Measurements from ENCODE around the gene SOSTDC1. TPM values are rescaled to one million over a fixed set of nuclear protein-coding genes. Genes with fewer than 3 reads are reported as not detected.
A peak's percentile ranks its signal among the peaks of the same experiment; 100 is the strongest.

SOSTDC1 gene
- total RNA-seq, 1 experiment from 2014 or later, result 0.20 TPM

- Histone ChIP-seq H3K36me3 (ENCODE audit: control insufficient read depth in 1 of 2, insufficient read depth in 2 of 2, low read length in 2 of 2) (no peaks in the 10 kb centered on the region), H3K79me2 (ENCODE audit: insufficient read depth, low read length) (no peaks in the 10 kb centered on the region), H3K4me3 (replicated peaks in 1 of 2; ENCODE audit: low read depth in 1 of 2, low read length in 2 of 2) (no peak overlapping the region), H3K9me2 (ENCODE audit: insufficient read depth) (no peaks in the 10 kb centered on the region), H3K4me2 (ENCODE audit: low read length) (peak overlapping the region; percentile 69; the same call in 1 of the 2 replicates), H4K20me1 (ENCODE audit: insufficient read depth) (no peaks in the 10 kb centered on the region), H3K27me3 (ENCODE audit: insufficient read depth, low read length) (no peaks in the 10 kb centered on the region), H3K9ac (ENCODE audit: low read length) (no peak overlapping the region), H3K27ac (ENCODE audit: low read depth, low read length) (peak overlapping the region; percentile 90; the same call in 1 of the 2 replicates), H2AFZ (ENCODE audit: low read depth, low read length, poor library complexity, severe bottlenecking) (no peak overlapping the region), H3K4me1 (ENCODE audit: control insufficient read depth in 1 of 2, insufficient read depth in 2 of 2, low read length in 2 of 2) (peaks cover 11 to 23% of the 10 kb centered on the region in 2 experiments), H3K9me3 (ENCODE audit: control insufficient read depth in 1 of 2, insufficient read depth in 1 of 2, low read depth in 1 of 2, low read length in 2 of 2) (no peaks in the 10 kb centered on the region)
- ChIA-PET POLR2A (no interaction called here), RAD21 (ENCODE audit: low non-redundant PET in 1 of 2, low total read pairs in 2 of 2, uncharacterized antibody in 2 of 2, unreplicated experiment in 2 of 2) (no interaction called here), CTCF (interaction anchor here (1.8 kb wide), 2 partner anchors 10 to 142 kb away, joined by 6 to 7 read pairs; no protein-coding TSS in a partner anchor)
- intact Hi-C loops (cut with micrococcal nuclease), result no loop called here
- TF ChIP-seq CBX3 (IDR thresholded peaks at IDR 0.05; ENCODE audit: low read depth) (no peak), CTCF (IDR thresholded peaks at IDR 0.05 in 2 of 3, conservative IDR thresholded peaks at IDR 0.05 in 1 of 3; ENCODE audit: borderline replicate concordance in 1 of 3, insufficient read depth in 1 of 3, low read depth in 2 of 3, low read length in 2 of 3) (0 out of 6 replicates have a peak, but pooled peaks have one; percentile 9 to 29 (median 17))
- BruUV-seq (replicated peaks), result no TSS peak
- ATAC-seq, result 0 out of 2 replicates have a peak, but pooled peaks have one; percentile 16
- DNase-seq (ENCODE audit: low read depth, low spot score), result no peak
Observed at GRCh38 chr7:16422917-16423316, 42.6 kb downstream of the SOSTDC1 start.

GRCh38 chr7:16422103-16422435 lies 43.5 kb downstream of the SOSTDC1 start:
- intact Hi-C loops (cut with micrococcal nuclease), result no loop called here
- Histone ChIP-seq H2AFZ (ENCODE audit: low read depth, low read length, poor library complexity, severe bottlenecking) (no peak overlapping the region), H3K9me3 (ENCODE audit: control insufficient read depth in 1 of 2, insufficient read depth in 1 of 2, low read depth in 1 of 2, low read length in 2 of 2) (no peaks in the 10 kb centered on the region), H3K4me3 (replicated peaks in 1 of 2; ENCODE audit: low read depth in 1 of 2, low read length in 2 of 2) (no peak overlapping the region; a peak in 1 of 4 replicates), H3K9me2 (ENCODE audit: insufficient read depth) (no peaks in the 10 kb centered on the region), H3K4me2 (ENCODE audit: low read length) (peak overlapping the region; percentile 69), H3K36me3 (ENCODE audit: control insufficient read depth in 1 of 2, insufficient read depth in 2 of 2, low read length in 2 of 2) (no peaks in the 10 kb centered on the region), H3K79me2 (ENCODE audit: insufficient read depth, low read length) (no peaks in the 10 kb centered on the region), H3K27me3 (ENCODE audit: insufficient read depth, low read length) (no peaks in the 10 kb centered on the region), H4K20me1 (ENCODE audit: insufficient read depth) (no peaks in the 10 kb centered on the region), H3K4me1 (ENCODE audit: control insufficient read depth in 1 of 2, insufficient read depth in 2 of 2, low read length in 2 of 2) (peaks cover 11 to 23% of the 10 kb centered on the region in 2 experiments), H3K9ac (ENCODE audit: low read length) (no peak overlapping the region), H3K27ac (ENCODE audit: low read depth, low read length) (peak overlapping the region; percentile 90)
- ChIA-PET RAD21 (ENCODE audit: low non-redundant PET in 1 of 2, low total read pairs in 2 of 2, uncharacterized antibody in 2 of 2, unreplicated experiment in 2 of 2) (no interaction called here), POLR2A (no interaction called here), CTCF (interaction anchor here (1.9 kb wide), 1 partner anchor 143 kb away, joined by 4 read pairs; no protein-coding TSS in a partner anchor)
- BruUV-seq (replicated peaks), result no TSS peak
- TF ChIP-seq POLR2A (IDR thresholded peaks at IDR 0.05; ENCODE audit: borderline replicate concordance, extremely low read depth, insufficient read depth, insufficient read length) (no peak), CEBPB (IDR thresholded peaks at IDR 0.05; ENCODE audit: low read depth) (peak; percentile 29; the same call in 1 of the 2 replicates), FOSL1 (IDR thresholded peaks at IDR 0.05; ENCODE audit: low read depth) (no peak), CBX3 (IDR thresholded peaks at IDR 0.05; ENCODE audit: low read depth) (no peak), JUND (IDR thresholded peaks at IDR 0.05) (no peak), EZH2 (IDR thresholded peaks at IDR 0.05) (no peak)
- no peak for DNase-seq (ENCODE audit: low read depth, low spot score)
- ATAC-seq, result no peak
